NCI-H526 (cell line): ENCODE data around the gene OR8D2.

ENCODE experiments used
- DNase-seq, 2 experiments: peaks; one replicate each; lab custom pipeline; 2025; lab: John Stamatoyannopoulos, UW

Gene OR8D2, protein sequence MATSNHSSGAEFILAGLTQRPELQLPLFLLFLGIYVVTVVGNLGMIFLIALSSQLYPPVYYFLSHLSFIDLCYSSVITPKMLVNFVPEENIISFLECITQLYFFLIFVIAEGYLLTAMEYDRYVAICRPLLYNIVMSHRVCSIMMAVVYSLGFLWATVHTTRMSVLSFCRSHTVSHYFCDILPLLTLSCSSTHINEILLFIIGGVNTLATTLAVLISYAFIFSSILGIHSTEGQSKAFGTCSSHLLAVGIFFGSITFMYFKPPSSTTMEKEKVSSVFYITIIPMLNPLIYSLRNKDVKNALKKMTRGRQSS

GRCh38 chr11:124320097-124320496 lies at the start of gene OR8D2:
OR8D2 (minus strand) TSS chr11:124320197; CDS start chr11:124320197, 0 bp downstream.
- no peak for DNase-seq

- no peak for DNase-seq
These were observed 39.6 kb upstream of the OR8D2 start for GRCh38 chr11:124359566-124359965.

GRCh38 chr11:124346311-124346955 lies 26.4 kb upstream of the OR8D2 start:
- DNase-seq = no peak

DNA sequence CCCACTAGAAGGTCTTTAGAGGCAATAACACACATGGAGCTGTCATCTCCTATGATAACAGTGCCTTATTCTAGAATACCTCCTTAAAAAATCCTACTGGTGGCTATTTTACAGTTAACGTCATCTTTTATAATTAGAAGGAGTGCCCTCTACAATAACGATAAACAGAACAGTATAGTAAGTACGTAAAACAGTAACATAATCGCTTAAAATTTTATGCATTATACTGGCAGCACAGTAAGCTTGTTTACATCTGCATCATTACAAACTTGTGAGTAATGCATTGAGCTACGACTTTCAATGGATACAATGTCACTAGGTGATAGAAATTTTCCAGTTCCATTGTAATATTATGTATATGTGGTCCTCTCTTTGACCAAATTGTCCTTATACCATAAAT lies 24.3 kb upstream of the OR8D2 start:
- no peak for DNase-seq

GRCh38 chr11:124340142-124340447 lies 20.1 kb upstream of the OR8D2 start:
- DNase-seq = no peak

DNA sequence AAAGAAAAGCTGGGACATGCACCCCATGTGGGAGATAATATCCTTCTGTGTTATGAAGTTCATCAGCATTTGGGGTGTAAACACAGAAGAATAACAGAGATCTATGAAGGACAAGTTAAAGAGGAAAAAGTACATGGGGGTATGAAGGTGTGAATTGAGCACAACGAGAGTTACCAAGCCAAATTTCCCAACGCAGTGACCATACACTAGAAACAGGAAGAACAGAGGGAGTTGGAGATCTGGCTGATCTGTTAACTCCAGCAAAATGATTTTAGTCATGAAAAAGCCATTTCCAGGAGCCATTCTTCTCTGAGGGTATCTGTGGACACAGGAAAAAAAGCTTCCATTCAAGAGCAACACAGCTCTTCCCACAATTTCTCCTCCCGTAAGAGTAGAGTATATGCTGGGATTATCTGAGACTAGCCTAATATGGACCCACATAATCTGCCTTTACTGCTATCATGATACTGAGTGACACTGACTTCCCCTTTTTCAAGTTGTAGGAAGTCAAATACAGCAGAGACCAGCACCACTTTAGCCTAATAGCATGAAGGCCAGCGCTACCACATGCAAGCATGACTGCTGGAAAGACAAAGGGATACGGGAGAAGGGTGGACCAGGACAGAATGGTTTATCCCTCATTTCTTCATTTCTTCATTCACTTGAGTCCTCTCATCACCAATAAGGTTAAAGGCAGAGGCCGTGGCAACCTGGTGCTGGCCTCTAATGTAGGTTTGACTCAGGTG lies 19.6 kb upstream of the OR8D2 start:
- DNase-seq = no peak

DNA sequence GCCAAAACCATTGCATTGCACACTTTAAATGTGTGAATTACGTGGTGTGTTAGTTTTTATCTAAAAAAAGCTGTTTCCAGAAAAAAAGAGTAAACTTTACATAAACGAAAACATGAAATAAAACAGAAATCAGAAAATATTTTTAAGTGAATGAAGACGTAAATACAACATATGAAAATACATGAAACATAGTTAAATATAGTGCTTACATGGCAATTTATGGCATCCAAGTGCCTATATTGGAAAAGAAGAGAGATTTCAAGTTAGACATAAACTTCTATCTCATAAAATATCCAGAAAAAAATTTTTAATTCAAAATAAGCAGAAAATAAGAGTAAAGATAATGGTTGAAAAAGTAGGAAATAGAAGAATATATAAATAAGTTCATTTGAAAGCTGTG lies 11.9 kb upstream of the OR8D2 start:
- DNase-seq = no peak

DNA sequence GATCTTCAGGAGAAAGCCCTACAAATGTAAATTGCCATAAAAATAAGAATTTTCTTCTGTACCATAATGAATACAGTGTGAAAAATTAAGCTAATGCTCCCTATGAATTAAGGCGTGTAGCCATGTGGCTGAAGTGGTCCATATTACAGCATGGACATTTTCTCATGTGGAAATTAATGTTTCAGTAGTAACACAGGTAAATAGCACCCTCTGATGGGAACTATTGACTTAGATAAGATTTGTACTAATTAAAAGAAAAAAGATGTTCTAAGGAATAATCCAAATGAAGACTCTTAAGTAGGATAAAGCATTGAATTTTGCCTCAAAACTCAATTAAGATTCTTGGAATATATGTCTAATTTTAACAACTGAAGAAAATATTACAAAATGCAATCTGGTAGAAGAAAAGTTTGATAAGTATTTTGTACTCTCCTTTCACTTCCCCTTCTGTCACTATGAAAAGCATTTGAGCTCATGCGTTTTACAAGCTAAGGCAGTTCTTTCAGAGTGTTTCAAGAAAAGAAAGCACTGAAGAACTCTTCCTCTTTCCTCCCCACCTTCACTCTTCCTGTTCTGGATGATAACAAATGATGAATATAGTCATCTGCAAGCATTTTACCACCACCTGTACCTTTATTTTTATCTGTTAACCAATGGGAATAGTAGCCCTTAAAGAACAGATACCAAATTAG lies 9.9 kb upstream of the OR8D2 start:
- peak; percentile 27 to 71 for DNase-seq

DNA sequence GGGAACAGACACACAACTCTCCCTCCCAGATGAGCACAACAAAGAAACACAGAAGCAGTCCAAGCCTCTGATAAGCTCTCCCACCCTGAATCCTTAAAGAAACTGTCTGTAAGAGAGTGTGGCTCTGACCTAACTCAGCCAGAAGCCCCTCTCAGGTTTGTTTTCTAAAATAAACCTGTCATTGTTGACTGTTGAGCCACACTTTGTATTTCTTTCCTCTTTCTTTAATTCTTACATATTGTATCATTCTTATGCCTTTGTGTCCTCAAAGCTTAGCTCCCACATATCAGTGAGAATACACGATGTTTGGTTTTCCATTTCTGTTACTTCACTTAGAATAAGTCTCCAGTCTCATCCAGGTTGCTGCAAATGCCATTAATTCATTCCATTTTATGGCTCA lies 7.8 kb upstream of the OR8D2 start:
- no peak for DNase-seq

GRCh38 chr11:124322356-124322755 lies 2.4 kb upstream of the OR8D2 start:
- DNase-seq = no peak

GRCh38 chr11:124315052-124315451 lies 4.9 kb downstream of the OR8D2 start:
- DNase-seq = no peak

GRCh38 chr11:124313849-124314248 lies 6.1 kb downstream of the OR8D2 start, which contains the start of gene OR8D1:
OR8D1 (minus strand) TSS chr11:124313949; CDS start chr11:124310766, 3,183 bp downstream.
- DNase-seq = no peak

- DNase-seq = no peak
These were observed 6.9 kb downstream of the OR8D2 start for GRCh38 chr11:124313131-124313530.

GRCh38 chr11:124311670-124312069 lies 8.3 kb downstream of the OR8D2 start:
- DNase-seq = no peak

DNA sequence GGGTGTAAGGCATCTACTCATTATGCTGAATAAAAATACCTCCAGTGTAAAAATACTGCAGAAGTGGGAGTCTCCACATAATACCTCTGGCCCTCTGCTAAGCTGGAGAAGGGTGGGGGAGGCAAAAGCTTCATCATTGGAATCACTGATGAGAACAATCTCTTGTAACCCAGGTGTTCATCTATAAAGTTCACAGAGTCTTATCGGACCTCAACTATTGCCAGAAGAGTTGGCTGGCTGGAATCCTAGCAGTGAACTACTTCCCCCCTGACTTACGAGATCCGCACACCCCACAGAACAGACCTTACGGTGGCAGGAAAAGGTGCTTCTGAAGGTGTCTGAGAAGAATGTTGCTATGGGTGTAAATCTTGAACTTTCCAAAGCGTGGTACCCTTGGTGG lies 8.7 kb downstream of the OR8D2 start:
- DNase-seq = no peak

DNA sequence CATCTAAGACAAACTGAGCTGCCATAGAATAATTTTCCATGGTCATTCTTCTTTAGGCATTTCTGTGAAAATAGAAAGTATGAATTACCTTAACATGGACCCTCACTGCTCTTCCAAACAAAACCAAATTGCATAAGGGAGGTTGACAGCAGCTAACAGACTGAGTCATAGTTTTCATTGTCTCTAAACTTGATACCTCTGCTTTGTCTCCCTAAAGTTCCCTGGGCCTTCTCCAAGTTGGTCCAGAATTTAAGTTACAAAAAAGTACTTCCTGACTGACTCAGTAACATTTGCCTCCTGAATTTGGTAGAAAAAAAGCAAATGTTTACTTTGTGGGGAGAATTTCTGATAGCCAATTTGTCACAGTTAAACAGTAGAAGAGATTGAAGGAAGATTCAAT lies 9.3 kb downstream of the OR8D2 start:
- DNase-seq = no peak

- DNase-seq = no peak
These were observed 12.9 kb downstream of the OR8D2 start for GRCh38 chr11:124307093-124307492.

DNA sequence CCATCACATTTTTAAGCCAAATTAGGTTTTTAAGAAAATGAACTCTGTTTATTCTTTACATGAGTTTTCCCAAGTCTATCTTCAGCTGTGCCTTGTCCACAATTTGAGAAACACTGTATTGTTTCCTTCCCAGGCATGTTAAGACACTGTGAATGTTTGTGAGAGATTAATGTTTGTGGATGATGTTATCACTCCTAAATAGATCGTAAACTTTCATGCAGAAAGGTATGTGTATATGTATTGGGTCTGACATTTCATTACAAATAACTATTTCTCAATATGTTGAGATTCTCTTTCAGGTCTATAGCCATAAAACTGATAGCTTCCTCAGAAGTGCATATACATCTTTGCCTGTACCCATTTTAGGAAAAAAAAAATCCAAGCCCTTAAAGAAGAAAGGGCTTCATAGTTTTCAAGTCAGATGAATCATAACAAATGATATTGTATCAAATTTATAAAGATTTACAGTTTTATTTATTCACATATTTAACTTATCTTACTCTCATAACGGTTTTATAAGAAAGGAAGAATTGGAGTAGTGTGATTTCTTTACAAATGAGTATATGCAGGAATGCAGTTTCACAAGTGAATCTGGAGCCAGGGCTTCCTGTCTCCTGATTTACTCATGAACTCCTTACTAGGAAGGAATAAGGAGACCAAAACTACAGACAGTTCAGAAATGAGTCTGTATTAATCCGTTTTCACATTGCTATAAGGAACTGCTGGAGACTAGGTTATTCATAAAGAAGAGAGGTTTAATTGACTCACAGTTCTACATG lies 17.5 kb downstream of the OR8D2 start:
- no peak for DNase-seq

- DNase-seq = no peak
These were observed 18.4 kb downstream of the OR8D2 start for GRCh38 chr11:124301548-124301947.

GRCh38 chr11:124297921-124298320 lies 22.1 kb downstream of the OR8D2 start:
- no peak for DNase-seq

GRCh38 chr11:124296016-124296415 lies 24.0 kb downstream of the OR8D2 start:
- no peak for DNase-seq

DNA sequence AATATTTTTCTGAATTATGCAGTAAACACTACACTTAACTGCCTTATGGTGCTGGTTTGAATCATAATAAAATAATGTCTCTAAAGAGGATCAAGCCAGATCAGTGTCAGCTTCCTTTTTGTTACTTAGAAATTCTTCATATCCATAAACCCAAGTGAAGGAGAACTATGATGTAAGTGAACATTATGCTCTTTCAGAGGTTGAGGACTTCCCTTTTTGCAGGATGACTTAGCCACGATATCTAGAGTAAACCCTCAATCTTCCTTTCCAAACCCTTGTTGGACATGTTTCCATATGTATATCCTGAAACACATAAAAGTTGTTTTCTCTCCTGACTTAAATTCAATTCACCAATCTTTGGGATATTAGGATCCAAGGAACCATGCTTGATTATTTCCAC lies 25.3 kb downstream of the OR8D2 start:
- no peak for DNase-seq
